Measurements from ENCODE around the gene SEZ6L2.
A peak's percentile ranks its signal among the peaks of the same experiment; 100 is the strongest.

The SEZ6L2 gene

GRCh38 chr16:29860218-29860617 lies 39.1 kb downstream of the SEZ6L2 start:
- Histone ChIP-seq H3K4me1 (peaks cover 14 to 44% (median 30%) of the 10 kb centered on the region in 10 experiments), H4K20me1 (peaks cover 0 to 35% (median 10%) of the 10 kb centered on the region in 11 experiments; a peak in 7 of 22 replicates), H3K36me3 (peaks cover 31 to 42% (median 36%) of the 10 kb centered on the region in 11 experiments), H3K4me3 (no peak overlapping the region), H3K9ac (peak overlapping the region in 2 of 11 experiments; percentile 37 to 40; a peak in 2 of 22 replicates), H3K27ac (no peak overlapping the region), H3K9me3 (replicated peaks in 1 of 11) (no peaks in the 10 kb centered on the region), H3K27me3 (no peaks in the 10 kb centered on the region), H3K4me2 (no peak overlapping the region)
- no peak for TF ChIP-seq Cebpa-rat (IDR thresholded peaks at IDR 0.05)

GRCh38 chr16:29858974-29859373 lies 40.4 kb downstream of the SEZ6L2 start:
- Histone ChIP-seq H3K36me3 (peaks cover 31 to 42% (median 36%) of the 10 kb centered on the region in 11 experiments), H3K4me1 (peaks cover 14 to 44% (median 30%) of the 10 kb centered on the region in 10 experiments), H3K4me2 (no peak overlapping the region)

GRCh38 chr16:29858149-29858849 lies 41.1 kb downstream of the SEZ6L2 start:
- Histone ChIP-seq H3K4me1 (peaks cover 14 to 40% (median 30%) of the 10 kb centered on the region in 10 experiments), H4K20me1 (peaks cover 0 to 35% (median 10%) of the 10 kb centered on the region in 11 experiments; a peak in 7 of 22 replicates), H3K27ac (no peak overlapping the region), H3K27me3 (no peaks in the 10 kb centered on the region), H3K4me2 (no peak overlapping the region), H3K9ac (no peak overlapping the region), H3K4me3 (no peak overlapping the region), H3K9me3 (replicated peaks in 1 of 11) (no peaks in the 10 kb centered on the region), H3K36me3 (peaks cover 31 to 42% (median 36%) of the 10 kb centered on the region in 11 experiments)
- no peak for TF ChIP-seq Cebpa-rat (IDR thresholded peaks at IDR 0.05)

More at GRCh38 chr16:29858974-29859373, 40.4 kb downstream of the SEZ6L2 start:
- no peak overlapping the region for H3K4me3 ChIP-seq
- peaks cover 0 to 35% (median 10%) of the 10 kb centered on the region in 11 experiments; a peak in 7 of 22 replicates for H4K20me1 ChIP-seq
- no peak overlapping the region for H3K27ac ChIP-seq
- H3K27me3 ChIP-seq = no peaks in the 10 kb centered on the region
- no peaks in the 10 kb centered on the region for H3K9me3 ChIP-seq (replicated peaks in 1 of 11)
- no peak for TF ChIP-seq Cebpa-rat (IDR thresholded peaks at IDR 0.05)
- H3K9ac ChIP-seq = no peak overlapping the region

GRCh38 chr16:29857133-29857760 lies 42.1 kb downstream of the SEZ6L2 start:
- TF ChIP-seq Cebpa-rat (IDR thresholded peaks at IDR 0.05) = no peak
- Histone ChIP-seq H3K4me2 (peak overlapping the region in 5 of 11 experiments; percentile 13 to 56 (median 35); a peak in 9 of 22 replicates), H3K4me3 (no peak overlapping the region), H3K27ac (no peak overlapping the region; a peak in 1 of 22 replicates), H4K20me1 (peaks cover 0 to 33% (median 10%) of the 10 kb centered on the region in 11 experiments; a peak in 7 of 22 replicates), H3K36me3 (peaks cover 31 to 42% (median 36%) of the 10 kb centered on the region in 11 experiments), H3K9me3 (replicated peaks in 1 of 11) (no peaks in the 10 kb centered on the region), H3K27me3 (no peaks in the 10 kb centered on the region), H3K9ac (no peak overlapping the region), H3K4me1 (peaks cover 20 to 38% (median 29%) of the 10 kb centered on the region in 10 experiments)

- H4K20me1 ChIP-seq = peaks cover 0 to 13% (median 0%) of the 10 kb centered on the region in 11 experiments; a peak in 4 of 22 replicates
- peaks cover 4 to 21% (median 15%) of the 10 kb centered on the region in 10 experiments; a peak in 15 of 20 replicates for H3K4me1 ChIP-seq
- no peak overlapping the region for H3K27ac ChIP-seq
- peaks cover 14 to 24% (median 17%) of the 10 kb centered on the region in 11 experiments for H3K36me3 ChIP-seq
- no peak for TF ChIP-seq Cebpa-rat (IDR thresholded peaks at IDR 0.05)
- H3K9me3 ChIP-seq (replicated peaks in 1 of 11) = no peaks in the 10 kb centered on the region
- H3K4me3 ChIP-seq = no peak overlapping the region
- H3K9ac ChIP-seq = no peak overlapping the region
- no peak overlapping the region for H3K4me2 ChIP-seq
- H3K27me3 ChIP-seq = no peaks in the 10 kb centered on the region
Measured at GRCh38 chr16:29854520-29855100, 44.7 kb downstream of the SEZ6L2 start.

- TF ChIP-seq Cebpa-rat (IDR thresholded peaks at IDR 0.05) = no peak
- Histone ChIP-seq H3K9me3 (replicated peaks in 1 of 11) (no peaks in the 10 kb centered on the region), H3K27me3 (no peaks in the 10 kb centered on the region), H3K4me2 (peak overlapping the region in 2 of 11 experiments; percentile 35 to 39; a peak in 3 of 22 replicates), H3K4me3 (no peak overlapping the region), H3K4me1 (peaks cover 7 to 33% (median 13%) of the 10 kb centered on the region in 10 experiments; a peak in 16 of 20 replicates), H4K20me1 (peaks cover 0 to 12% (median 0%) of the 10 kb centered on the region in 11 experiments; a peak in 2 of 22 replicates), H3K27ac (no peak overlapping the region), H3K36me3 (peaks cover 0 to 7% (median 2%) of the 10 kb centered on the region in 11 experiments; a peak in 12 of 22 replicates), H3K9ac (no peak overlapping the region)
Measured at GRCh38 chr16:29852654-29853053, 46.7 kb downstream of the SEZ6L2 start.

GRCh38 chr16:29850998-29851397 lies 48.4 kb downstream of the SEZ6L2 start:
- peaks cover 0 to 18% (median 0%) of the 10 kb centered on the region in 11 experiments; a peak in 4 of 22 replicates for H4K20me1 ChIP-seq
- H3K9ac ChIP-seq = no peak overlapping the region
- peaks cover 0 to 17% (median 8%) of the 10 kb centered on the region in 10 experiments; a peak in 11 of 20 replicates for H3K4me1 ChIP-seq
- no peak overlapping the region for H3K4me2 ChIP-seq
- no peak overlapping the region for H3K4me3 ChIP-seq
- no peaks in the 10 kb centered on the region for H3K27me3 ChIP-seq
- no peak for TF ChIP-seq Cebpa-rat (IDR thresholded peaks at IDR 0.05)
- H3K27ac ChIP-seq = no peak overlapping the region
- H3K9me3 ChIP-seq (replicated peaks in 1 of 11) = no peaks in the 10 kb centered on the region
- H3K36me3 ChIP-seq = peaks cover 0 to 23% (median 8%) of the 10 kb centered on the region in 11 experiments; a peak in 14 of 22 replicates

GRCh38 chr16:29849505-29849904 lies 49.8 kb downstream of the SEZ6L2 start:
- H3K27ac ChIP-seq = no peak overlapping the region

More at GRCh38 chr16:29849505-29849904, 49.8 kb downstream of the SEZ6L2 start:
- H3K36me3 ChIP-seq = peaks cover 0 to 38% (median 8%) of the 10 kb centered on the region in 11 experiments; a peak in 14 of 22 replicates
- H4K20me1 ChIP-seq = peaks cover 0 to 27% (median 0%) of the 10 kb centered on the region in 11 experiments; a peak in 6 of 22 replicates
- no peak overlapping the region for H3K4me3 ChIP-seq
- H3K4me2 ChIP-seq = peak overlapping the region in 3 of 11 experiments; percentile 1 to 20 (median 12); a peak in 1 of 22 replicates
- no peak for TF ChIP-seq Cebpa-rat (IDR thresholded peaks at IDR 0.05)
- H3K4me1 ChIP-seq = peaks cover 0 to 13% (median 8%) of the 10 kb centered on the region in 10 experiments; a peak in 8 of 20 replicates
- no peaks in the 10 kb centered on the region for H3K9me3 ChIP-seq (replicated peaks in 1 of 11)
- no peak overlapping the region for H3K9ac ChIP-seq
- H3K27me3 ChIP-seq = no peaks in the 10 kb centered on the region

Data from BLaER1 treated with 17β-estradiol and CSF1 and Interleukin-3, amounts not matched to agents 10 nM and 100 nM (cell line).